ENCODE data around the gene COPS2. TPM values are rescaled to one million over a fixed set of nuclear protein-coding genes. Genes with fewer than 3 reads are reported as not detected.

The COPS2 gene
- total and polyA plus RNA-seq, 2 of the 13 experiments (the other 11 are each of a cell fraction or from before 2014, with no cell fraction given) = 37.8 to 66.3 TPM

DNA sequence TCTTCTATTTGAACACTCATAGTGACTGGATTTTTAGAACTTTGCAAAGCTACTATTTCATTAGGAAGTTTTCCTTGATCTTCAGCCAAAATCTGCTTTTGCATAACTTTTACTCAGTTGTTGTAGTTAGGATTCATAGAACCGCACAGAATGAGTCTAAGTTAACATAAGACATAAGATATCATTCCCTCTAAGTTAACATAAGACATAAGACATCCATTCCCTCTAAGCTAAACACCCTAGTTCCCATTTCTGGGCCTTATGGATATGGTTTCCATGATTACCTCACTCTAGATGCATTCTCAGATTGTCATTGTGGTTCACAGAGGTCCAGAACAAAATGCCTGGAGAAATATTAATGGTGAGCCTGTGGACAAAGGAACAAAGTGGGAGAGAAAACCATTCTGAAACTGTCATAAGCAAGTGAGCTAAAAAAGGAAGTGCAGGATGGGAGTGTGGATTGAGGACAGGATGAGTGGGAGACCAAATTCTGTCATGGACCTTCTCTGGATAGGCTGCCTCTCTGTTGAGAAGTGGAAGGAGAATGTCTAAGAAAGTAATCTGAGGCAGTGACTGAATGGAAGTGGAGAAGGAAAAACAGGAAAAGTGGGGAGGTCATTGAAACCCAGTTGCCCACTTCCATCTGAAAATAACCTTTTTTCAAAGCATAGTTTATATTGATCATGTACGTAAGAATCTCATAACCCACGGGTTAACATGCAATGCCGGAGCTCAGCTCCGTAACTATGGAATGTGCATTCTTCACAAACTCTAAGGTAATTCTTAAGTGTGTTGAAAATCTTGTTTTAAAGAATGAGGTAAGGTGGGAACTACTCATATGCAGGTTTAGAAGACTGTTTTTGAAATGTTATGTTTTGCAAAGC, 71.8 kb downstream of the COPS2 start:
- FAIRE-seq (no peak), ATAC-seq (no peak), DNase-seq (ENCODE audit: low spot score) (no peak)
- Histone ChIP-seq H3K4me1 (ENCODE audit: insufficient read depth, low read length) (peaks cover 8% of the 10 kb centered on the region; the same call in 1 of the 2 replicates), H3K9me3 (ENCODE audit: low read length) (no peaks in the 10 kb centered on the region), H3K79me2 (ENCODE audit: insufficient read depth, low read length) (no peaks in the 10 kb centered on the region), H4K20me1 (ENCODE audit: insufficient read depth, low read length) (no peaks in the 10 kb centered on the region), H3K4me2 (ENCODE audit: low read depth, low read length) (no peak overlapping the region), H3K4me3 (replicated peaks in 1 of 3; ENCODE audit: insufficient read depth in 1 of 3, low read depth in 2 of 3, low read length in 3 of 3) (no peak overlapping the region), H3K9ac (ENCODE audit: insufficient read depth, low read depth, low read length) (no peak overlapping the region), H3K27ac (ENCODE audit: extremely low read length, insufficient read depth, low read length) (no peak overlapping the region), H3K36me3 (replicated peaks in 1 of 2; ENCODE audit: control insufficient read depth in 1 of 2, insufficient read depth in 2 of 2, low read length in 2 of 2) (no peaks in the 10 kb centered on the region), H2AFZ (ENCODE audit: low read length) (no peak overlapping the region), H3K27me3 (ENCODE audit: control insufficient read depth in 1 of 2, insufficient read depth in 2 of 2, low read length in 2 of 2) (no peaks in the 10 kb centered on the region)
- in situ Hi-C loops (cut with HindIII; ENCODE audit: extremely low pct_ligation_motif_present, low pct_unique_long_range_greater_than_20kb) (loop anchor here (25.0 kb wide), 1 partner anchor 221 kb away; no protein-coding TSS in a partner anchor), intact Hi-C loops (cut with micrococcal nuclease; ENCODE audit: unreplicated experiment) (no loop called here)
- BruUV-seq (replicated peaks) = no TSS peak
- POLR2A ChIA-PET = interaction anchor here (0.8 kb wide), 1 partner anchor 22 kb away, joined by 3 read pairs; no protein-coding TSS in a partner anchor
- no peak for TF ChIP-seq ZC3H4 (CRISPR knock-in tag; IDR thresholded peaks at IDR 0.05; ENCODE audit: borderline replicate concordance)
- no peak for TF ChIP-seq NFE2 (CRISPR knock-in tag; IDR thresholded peaks at IDR 0.05)
- WGBS (ENCODE audit: low lambda C conversion rate) = 83% methylated on average over 5 of the region's 5 CpGs
- CTCF ChIA-PET (ENCODE audit: low intra/inter-chr PET ratio, low total read pairs) = no interaction called here

DNA sequence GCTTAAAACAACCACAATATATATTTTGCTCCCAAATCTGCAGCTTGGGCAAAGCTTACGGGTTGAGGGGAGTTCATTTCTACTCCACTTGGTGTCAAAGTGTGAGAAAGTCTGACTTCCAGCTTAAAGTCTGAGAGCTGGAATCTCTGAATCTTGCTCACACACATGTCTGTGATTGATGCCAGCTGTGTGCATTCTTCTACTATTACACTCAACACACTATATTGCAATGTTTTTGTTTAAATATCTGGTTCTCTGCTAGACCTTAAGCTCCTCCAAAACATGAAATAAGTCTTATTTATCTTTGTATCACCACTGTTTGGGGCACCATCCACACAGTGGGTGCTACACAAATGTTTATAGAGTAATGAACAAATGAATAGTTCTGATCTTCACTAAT, 72.4 kb downstream of the COPS2 start:
- Histone ChIP-seq H3K9ac (ENCODE audit: insufficient read depth, low read depth, low read length) (no peak overlapping the region), H4K20me1 (ENCODE audit: insufficient read depth, low read length) (no peaks in the 10 kb centered on the region), H3K79me2 (ENCODE audit: insufficient read depth, low read length) (no peaks in the 10 kb centered on the region), H3K9me3 (ENCODE audit: low read length) (no peaks in the 10 kb centered on the region), H3K36me3 (replicated peaks in 1 of 2; ENCODE audit: control insufficient read depth in 1 of 2, insufficient read depth in 2 of 2, low read length in 2 of 2) (no peaks in the 10 kb centered on the region), H3K27me3 (ENCODE audit: control insufficient read depth in 1 of 2, insufficient read depth in 2 of 2, low read length in 2 of 2) (no peaks in the 10 kb centered on the region), H3K4me2 (ENCODE audit: low read depth, low read length) (no peak overlapping the region), H2AFZ (ENCODE audit: low read length) (no peak overlapping the region), H3K4me1 (ENCODE audit: insufficient read depth, low read length) (peaks cover 8% of the 10 kb centered on the region; the same call in 1 of the 2 replicates), H3K4me3 (replicated peaks in 1 of 3; ENCODE audit: insufficient read depth in 1 of 3, low read depth in 2 of 3, low read length in 3 of 3) (no peak overlapping the region), H3K27ac (ENCODE audit: extremely low read length, insufficient read depth, low read length) (no peak overlapping the region)
- no peak for ATAC-seq
- CTCF ChIA-PET (ENCODE audit: low intra/inter-chr PET ratio, low total read pairs) = no interaction called here
- POLR2A ChIA-PET = interaction anchor here (0.8 kb wide), 1 partner anchor 23 kb away, joined by 3 read pairs; no protein-coding TSS in a partner anchor
- no TSS peak for BruUV-seq (replicated peaks)
- intact Hi-C loops (cut with micrococcal nuclease; ENCODE audit: unreplicated experiment) = no loop called here
- WGBS (ENCODE audit: low lambda C conversion rate) = 86% methylated on average over 1 of the region's 1 CpG
- no peak for DNase-seq (ENCODE audit: low spot score)
- no peak for FAIRE-seq
- in situ Hi-C loops (cut with HindIII; ENCODE audit: extremely low pct_ligation_motif_present, low pct_unique_long_range_greater_than_20kb) = loop anchor here (25.0 kb wide), 1 partner anchor 221 kb away; no protein-coding TSS in a partner anchor
- TF ChIP-seq MZF1 (CRISPR knock-in tag; IDR thresholded peaks at IDR 0.05; ENCODE audit: borderline replicate concordance) = no peak
- TF ChIP-seq ZNF713 (CRISPR knock-in tag; IDR thresholded peaks at IDR 0.05) = no peak
- TF ChIP-seq, protein P1, sequence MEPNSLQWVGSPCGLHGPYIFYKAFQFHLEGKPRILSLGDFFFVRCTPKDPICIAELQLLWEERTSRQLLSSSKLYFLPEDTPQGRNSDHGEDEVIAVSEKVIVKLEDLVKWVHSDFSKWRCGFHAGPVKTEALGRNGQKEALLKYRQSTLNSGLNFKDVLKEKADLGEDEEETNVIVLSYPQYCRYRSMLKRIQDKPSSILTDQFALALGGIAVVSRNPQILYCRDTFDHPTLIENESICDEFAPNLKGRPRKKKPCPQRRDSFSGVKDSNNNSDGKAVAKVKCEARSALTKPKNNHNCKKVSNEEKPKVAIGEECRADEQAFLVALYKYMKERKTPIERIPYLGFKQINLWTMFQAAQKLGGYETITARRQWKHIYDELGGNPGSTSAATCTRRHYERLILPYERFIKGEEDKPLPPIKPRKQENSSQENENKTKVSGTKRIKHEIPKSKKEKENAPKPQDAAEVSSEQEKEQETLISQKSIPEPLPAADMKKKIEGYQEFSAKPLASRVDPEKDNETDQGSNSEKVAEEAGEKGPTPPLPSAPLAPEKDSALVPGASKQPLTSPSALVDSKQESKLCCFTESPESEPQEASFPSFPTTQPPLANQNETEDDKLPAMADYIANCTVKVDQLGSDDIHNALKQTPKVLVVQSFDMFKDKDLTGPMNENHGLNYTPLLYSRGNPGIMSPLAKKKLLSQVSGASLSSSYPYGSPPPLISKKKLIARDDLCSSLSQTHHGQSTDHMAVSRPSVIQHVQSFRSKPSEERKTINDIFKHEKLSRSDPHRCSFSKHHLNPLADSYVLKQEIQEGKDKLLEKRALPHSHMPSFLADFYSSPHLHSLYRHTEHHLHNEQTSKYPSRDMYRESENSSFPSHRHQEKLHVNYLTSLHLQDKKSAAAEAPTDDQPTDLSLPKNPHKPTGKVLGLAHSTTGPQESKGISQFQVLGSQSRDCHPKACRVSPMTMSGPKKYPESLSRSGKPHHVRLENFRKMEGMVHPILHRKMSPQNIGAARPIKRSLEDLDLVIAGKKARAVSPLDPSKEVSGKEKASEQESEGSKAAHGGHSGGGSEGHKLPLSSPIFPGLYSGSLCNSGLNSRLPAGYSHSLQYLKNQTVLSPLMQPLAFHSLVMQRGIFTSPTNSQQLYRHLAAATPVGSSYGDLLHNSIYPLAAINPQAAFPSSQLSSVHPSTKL (CRISPR knock-in tag; IDR thresholded peaks at IDR 0.05) = no peak
- no peak for TF ChIP-seq MBNL3 (CRISPR knock-in tag; conservative IDR thresholded peaks at IDR 0.05)
- TF ChIP-seq SIX4 (CRISPR knock-in tag; IDR thresholded peaks at IDR 0.05) = no peak
- TF ChIP-seq ZNF274 (CRISPR knock-in tag; IDR thresholded peaks at IDR 0.05) = no peak
- TF ChIP-seq ZNF570 (CRISPR knock-in tag; IDR thresholded peaks at IDR 0.05; ENCODE audit: borderline replicate concordance) = no peak
- TF ChIP-seq GATAD1 (CRISPR knock-in tag; IDR thresholded peaks at IDR 0.05) = no peak
- TF ChIP-seq GATAD2A (CRISPR knock-in tag; IDR thresholded peaks at IDR 0.05) = no peak
- no peak for TF ChIP-seq ZNF7 (CRISPR knock-in tag; IDR thresholded peaks at IDR 0.05)
- no peak for TF ChIP-seq IKZF1 (IDR thresholded peaks at IDR 0.05)
- no peak for TF ChIP-seq GTF3A (CRISPR knock-in tag; conservative IDR thresholded peaks at IDR 0.05)
- TF ChIP-seq ZNF567 (CRISPR knock-in tag; IDR thresholded peaks at IDR 0.05; ENCODE audit: borderline replicate concordance) = no peak

All from HepG2 (cell line).